DMS53 treated with DMSO at 0.1 percent for 48 hours (cell line): ENCODE results near the gene ARHGEF17.

Experiments used
- DNase-seq: peaks from one replicate; lab custom pipeline; 2025; ENCODE audit not compliant: unreplicated experiment; lab: John Stamatoyannopoulos, UW

ARHGEF17 gene

GRCh38 chr11:73379189-73379880, 71.3 kb downstream of the ARHGEF17 start:
- no peak for DNase-seq

GRCh38 chr11:73380331-73380730, 72.3 kb downstream of the ARHGEF17 start:
- DNase-seq, result no peak

GRCh38 chr11:73380897-73381410, 72.9 kb downstream of the ARHGEF17 start:
- DNase-seq, result no peak

GRCh38 chr11:73381589-73381988, 73.5 kb downstream of the ARHGEF17 start:
- DNase-seq, result no peak

- no peak for DNase-seq
Observed at GRCh38 chr11:73382183-73382582, 74.1 kb downstream of the ARHGEF17 start.

GRCh38 chr11:73382747-73383146, 74.7 kb downstream of the ARHGEF17 start:
- no peak for DNase-seq

GRCh38 chr11:73383249-73384124, 75.4 kb downstream of the ARHGEF17 start:
- no peak for DNase-seq

GRCh38 chr11:73384125-73384441, 76.0 kb downstream of the ARHGEF17 start:
- DNase-seq, result no peak

- DNase-seq, result no peak
Observed at GRCh38 chr11:73384531-73384871, 76.4 kb downstream of the ARHGEF17 start.

- no peak for DNase-seq
Observed at GRCh38 chr11:73384872-73385689, 77.0 kb downstream of the ARHGEF17 start.

- DNase-seq, result no peak
Observed at GRCh38 chr11:73386016-73386415, 77.9 kb downstream of the ARHGEF17 start.

- DNase-seq, result no peak
Observed at GRCh38 chr11:73386546-73386945, 78.5 kb downstream of the ARHGEF17 start.

- no peak for DNase-seq
Observed at GRCh38 chr11:73387594-73388264, 79.7 kb downstream of the ARHGEF17 start.

GRCh38 chr11:73388265-73389133, 80.4 kb downstream of the ARHGEF17 start:
- DNase-seq, result no peak

- DNase-seq, result no peak
Observed at GRCh38 chr11:73389134-73389525, 81.1 kb downstream of the ARHGEF17 start.

GRCh38 chr11:73389916-73390315, 81.8 kb downstream of the ARHGEF17 start:
- no peak for DNase-seq

- DNase-seq, result no peak
Observed at GRCh38 chr11:73390601-73391565, 82.8 kb downstream of the ARHGEF17 start.

GRCh38 chr11:73391665-73392064, 83.6 kb downstream of the ARHGEF17 start:
- DNase-seq, result no peak
